Measurements from ENCODE around the gene GPR39.
"Not testable (repeated sequence)": the region's sequence is repeated elsewhere in the genome, so short reads cannot be mapped to it uniquely, and the experiment has no call there.

Gene GPR39

GRCh38 chr2:132416723-132417395, at the start of gene GPR39:
Gene GPR39, plus strand, starts transcription at chr2:132416805.
- no peak for DNase-seq

DNA sequence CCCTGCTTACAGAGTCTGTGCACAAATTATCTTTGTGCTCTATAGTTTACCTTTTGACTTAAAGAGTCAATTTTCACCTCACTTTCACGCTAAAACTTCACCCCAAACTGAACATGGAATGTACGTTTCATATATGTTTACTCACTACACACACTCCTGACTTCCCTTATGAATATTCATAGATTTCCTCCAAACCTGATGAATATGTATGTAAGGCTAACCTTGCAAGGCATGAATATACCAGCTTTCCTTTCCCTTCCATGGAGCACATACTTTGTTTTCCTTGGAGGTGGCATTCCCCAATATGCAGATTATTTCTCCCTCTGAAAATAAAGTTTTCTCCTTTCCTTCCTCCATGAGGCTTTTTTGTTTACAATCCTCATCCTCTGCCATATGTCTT, 48.4 kb upstream of the GPR39 start:
- DNase-seq: no peak

DNA sequence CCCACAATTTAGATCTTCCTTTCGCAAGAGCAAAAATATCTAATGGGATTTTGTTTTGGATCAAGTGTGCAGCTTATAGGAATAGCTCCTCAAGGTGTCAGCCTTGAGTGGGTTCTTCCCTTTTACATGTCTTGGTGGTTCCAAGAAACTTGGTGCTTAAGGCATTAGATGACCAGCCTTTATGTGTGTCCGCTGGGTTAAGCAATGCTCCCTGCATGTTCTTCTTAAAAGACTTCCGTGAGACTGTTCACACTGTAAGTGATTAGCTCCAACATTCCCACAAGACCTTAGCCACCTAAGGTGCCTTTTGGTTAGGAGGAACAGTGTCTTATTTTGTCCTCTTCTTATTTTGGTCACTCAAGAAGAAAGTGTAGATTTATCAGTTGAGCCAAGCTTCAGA, 44.3 kb upstream of the GPR39 start:
- DNase-seq: no peak

GRCh38 chr2:132373391-132374135, 43.0 kb upstream of the GPR39 start:
- no peak for DNase-seq

- no peak for DNase-seq
Observed at GRCh38 chr2:132374151-132374550, 42.5 kb upstream of the GPR39 start.

GRCh38 chr2:132374551-132374950, 42.1 kb upstream of the GPR39 start:
- no peak for DNase-seq

- DNase-seq: no peak
Observed at GRCh38 chr2:132374961-132375360, 41.6 kb upstream of the GPR39 start.

- no peak for DNase-seq
Observed at GRCh38 chr2:132381376-132381775, 35.2 kb upstream of the GPR39 start.

DNA sequence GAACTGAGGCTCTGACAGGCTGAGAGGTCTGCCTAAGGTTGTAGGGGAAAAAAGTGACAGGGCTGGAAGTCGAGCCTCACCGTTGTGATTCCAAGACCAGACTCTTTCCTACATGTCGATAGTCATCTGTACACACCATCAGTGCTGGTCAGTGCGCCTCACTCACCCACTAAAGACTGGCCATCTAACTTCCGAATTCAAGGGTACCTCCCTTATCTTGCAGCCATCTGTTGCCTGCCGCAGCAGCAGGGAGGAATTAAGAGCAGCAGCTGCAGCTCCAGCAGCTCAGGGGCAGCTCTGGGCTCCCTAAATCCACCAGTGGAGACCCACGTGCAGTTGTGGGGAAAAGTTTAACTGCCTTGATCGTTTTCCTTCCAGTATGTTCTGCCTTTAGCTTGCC, 32.6 kb upstream of the GPR39 start:
- peak; percentile 24 for DNase-seq

DNA sequence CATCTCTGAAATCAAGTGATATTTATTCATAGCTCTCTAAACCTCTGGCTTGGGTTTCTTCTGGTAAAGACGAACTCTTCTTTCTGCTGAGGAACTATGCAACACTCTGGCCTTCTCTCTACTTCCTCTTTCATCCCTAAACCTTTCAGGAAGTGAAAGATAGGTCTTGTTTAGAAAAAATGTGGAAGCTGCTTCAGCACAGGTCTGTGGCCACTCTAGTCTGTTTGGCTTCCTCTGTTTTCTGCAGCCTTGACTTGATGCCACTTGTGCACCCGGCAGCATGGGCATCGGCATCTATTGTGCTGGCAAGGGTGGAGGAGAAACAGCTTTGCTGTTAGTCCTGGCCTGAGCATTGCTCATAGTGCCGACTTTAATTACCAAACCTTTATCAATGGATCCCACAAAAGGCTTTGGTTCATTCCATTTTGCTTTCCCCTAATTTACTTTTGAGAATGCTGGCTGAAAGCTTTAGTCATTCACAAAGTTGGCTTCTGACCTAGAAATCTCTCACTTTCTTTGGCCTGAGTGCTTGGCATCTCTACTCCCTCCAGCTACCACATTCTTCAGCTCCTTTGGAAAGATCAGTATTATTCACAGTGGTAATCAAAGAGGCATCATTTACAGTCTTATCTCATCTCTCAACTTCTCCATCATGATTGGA, 32.0 kb upstream of the GPR39 start:
- no peak for DNase-seq

DNA sequence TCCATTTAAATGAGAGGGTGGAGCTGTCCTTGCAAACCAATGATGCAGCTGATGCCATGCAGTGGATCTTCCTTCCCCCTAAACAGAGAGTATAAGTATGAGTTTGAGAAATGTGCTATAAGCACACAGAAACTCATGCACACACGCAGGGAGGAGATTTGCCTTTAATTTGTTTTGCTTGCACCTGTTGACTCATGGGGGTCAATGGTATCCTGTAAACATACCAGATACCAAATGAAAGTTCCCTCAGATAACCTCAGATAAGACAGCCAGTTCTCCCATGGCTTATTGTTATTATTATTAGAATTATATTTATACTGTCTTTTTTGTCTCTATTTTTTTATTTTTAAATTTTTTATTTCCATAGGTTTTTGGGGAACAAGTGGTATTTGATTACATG, 29.5 kb upstream of the GPR39 start:
- DNase-seq: no peak

GRCh38 chr2:132390076-132390475, 26.5 kb upstream of the GPR39 start:
- no peak for DNase-seq

DNA sequence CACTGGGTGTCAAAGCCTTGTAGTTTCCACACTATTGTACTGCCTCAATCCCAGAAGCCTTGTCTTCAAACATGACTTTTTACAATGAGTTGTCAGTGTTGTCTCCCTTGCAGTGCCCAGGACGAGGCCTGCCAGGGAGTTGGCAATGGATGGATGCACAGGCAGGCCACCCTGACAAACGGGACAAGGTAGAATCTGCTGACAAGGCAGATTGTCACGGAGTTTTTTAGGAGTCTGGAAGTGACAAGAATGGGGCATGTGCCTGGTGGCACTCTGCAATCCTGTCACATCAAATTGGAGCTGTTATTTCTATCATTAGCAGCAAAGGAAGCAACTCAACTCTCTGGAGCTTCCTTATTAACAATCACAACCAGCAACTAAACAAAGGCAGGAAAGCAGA, 25.2 kb upstream of the GPR39 start:
- DNase-seq: no peak

GRCh38 chr2:132392221-132392620, 24.4 kb upstream of the GPR39 start:
- DNase-seq: no peak

GRCh38 chr2:132392879-132393278, 23.7 kb upstream of the GPR39 start:
- DNase-seq: no peak

DNA sequence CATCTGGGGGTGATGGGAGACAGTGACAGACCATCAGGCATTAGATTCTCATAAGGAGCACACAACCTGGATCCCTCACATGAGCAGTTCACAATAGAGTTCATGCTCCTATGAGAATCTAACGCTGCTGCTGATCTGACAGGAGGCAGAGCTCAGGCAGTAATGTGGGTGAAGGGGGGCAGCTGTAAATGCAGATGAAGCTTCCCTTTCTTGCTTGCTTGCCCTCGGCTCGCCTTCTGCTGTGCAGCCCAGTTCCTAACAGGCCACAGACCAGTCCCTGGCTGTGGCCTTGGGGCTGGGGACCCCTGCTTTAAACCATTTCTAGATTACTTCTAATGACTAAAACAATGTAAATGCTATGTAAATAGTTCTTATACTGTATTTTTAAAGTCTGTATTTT, 19.6 kb upstream of the GPR39 start:
- not testable (repeated sequence) for DNase-seq

DNA sequence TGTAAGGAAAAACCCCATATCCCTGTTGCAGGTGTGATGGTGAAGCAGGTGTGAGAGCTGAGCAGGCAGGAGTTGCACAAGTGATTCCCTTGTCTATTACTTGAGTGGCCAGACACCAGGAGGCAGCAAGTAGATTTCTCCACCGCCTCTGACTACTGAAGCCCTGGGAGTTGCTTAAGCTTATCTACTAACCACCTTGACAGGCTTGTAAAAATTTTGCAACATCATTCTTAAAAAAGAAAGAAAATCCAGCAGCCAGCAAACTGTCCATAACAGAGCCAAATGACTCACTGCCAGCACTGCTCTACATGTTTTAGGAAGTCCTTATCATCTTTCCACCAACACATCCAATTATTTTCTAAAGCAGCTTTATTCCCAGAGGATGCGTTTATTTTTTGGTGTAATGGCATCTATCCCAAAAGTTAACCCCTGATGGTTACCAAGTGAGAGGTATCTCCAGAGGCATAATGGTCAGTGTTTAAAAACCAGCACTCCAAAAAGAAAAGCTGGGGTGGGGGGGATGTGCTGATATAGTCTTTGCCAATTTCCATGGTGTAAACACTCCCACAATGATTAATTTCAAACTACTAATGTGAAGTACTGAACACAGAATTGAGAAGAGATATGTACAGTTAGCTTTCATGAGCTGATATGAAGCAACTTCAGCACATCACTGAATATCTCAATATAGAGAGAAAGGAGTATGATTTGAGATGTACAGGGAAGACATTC, 16.3 kb upstream of the GPR39 start:
- no peak for DNase-seq

- no peak for DNase-seq
Observed at GRCh38 chr2:132400901-132401240, 15.7 kb upstream of the GPR39 start.

DNA sequence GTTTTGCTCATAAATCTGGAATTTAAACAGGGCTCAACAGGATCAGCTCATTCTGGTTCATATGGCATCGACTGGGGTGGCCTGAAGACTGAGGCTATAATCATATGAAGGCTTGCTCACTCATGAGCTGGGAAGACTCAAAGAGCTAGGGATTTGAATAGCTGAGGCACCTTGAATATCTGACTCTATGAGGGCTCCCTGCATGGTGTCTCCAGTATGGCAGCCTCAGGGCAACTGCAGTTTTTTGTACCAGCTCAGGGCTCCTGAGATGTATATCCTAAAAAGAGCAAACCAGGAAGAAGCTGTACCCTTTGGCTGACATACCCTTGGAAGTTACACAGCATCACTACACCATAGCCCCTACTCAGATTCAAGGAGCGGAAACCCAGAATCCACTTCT, 15.3 kb upstream of the GPR39 start:
- DNase-seq: no peak

- no peak for DNase-seq
Observed at GRCh38 chr2:132403146-132403545, 13.5 kb upstream of the GPR39 start.

DNA sequence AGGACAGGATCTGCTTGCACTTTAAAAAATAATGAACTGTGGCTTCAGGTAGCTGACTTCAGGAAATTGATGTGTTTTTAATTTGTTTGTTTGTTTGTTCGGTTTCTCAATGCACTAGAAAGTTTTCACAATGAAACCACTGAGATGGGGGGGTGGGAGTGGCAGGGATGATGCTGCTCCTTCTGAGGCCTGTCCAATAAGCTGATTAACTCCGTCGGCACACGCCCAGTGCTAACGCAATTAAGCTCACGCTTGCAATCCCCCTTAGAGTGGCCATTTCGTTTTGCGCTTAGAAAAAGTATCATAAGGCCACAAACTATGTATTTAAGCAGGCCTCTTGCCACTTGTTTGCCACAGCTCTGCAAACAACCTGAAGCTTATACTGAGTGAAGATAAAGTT, 12.5 kb upstream of the GPR39 start:
- DNase-seq: no peak

- no peak for DNase-seq
Observed at GRCh38 chr2:132407784-132408183, 8.8 kb upstream of the GPR39 start.

GRCh38 chr2:132412021-132412420, 4.6 kb upstream of the GPR39 start:
- DNase-seq: no peak

DNA sequence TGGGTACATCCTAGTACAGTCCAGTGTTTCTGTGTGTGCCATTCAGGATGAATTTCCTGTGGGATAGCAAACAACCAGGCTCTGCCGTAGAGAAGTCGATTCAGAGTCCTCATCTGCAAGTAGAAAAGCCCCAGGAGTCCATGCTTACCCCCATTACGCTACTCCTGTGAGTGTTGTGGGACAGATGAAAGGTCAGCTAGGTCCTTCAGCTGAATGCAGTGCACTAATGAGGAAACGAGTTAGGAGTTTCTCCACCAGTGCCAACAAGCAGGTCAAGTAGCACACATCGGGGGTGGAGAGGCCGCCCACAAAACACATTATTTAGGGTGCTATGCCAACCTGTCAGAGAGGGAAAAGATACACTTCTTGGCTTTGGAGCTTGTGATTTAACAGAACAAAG, 2.5 kb upstream of the GPR39 start:
- no peak for DNase-seq
